CD4-positive, alpha-beta T cell treated with Interleukin-2 at 100 ng/mL for 4 hours (primary cell): ENCODE data around the gene SLC16A10.
A peak's percentile ranks its signal among the peaks of the same experiment; 100 is the strongest.
"Not testable (repeated sequence)": the region's sequence is repeated elsewhere in the genome, so short reads cannot be mapped to it uniquely, and the experiment has no call there.

ENCODE experiments used
- DNase-seq: peaks from one replicate; pipeline ENCODE4 v3.0.0-alpha.2; 2020; ENCODE audit warnings: low spot score

SLC16A10 gene

GRCh38 chr6:111087106-111087835 lies at the start of gene SLC16A10:
SLC16A10 (plus strand) TSS chr6:111087503; CDS start chr6:111087753, 250 bp downstream.
- DNase-seq = peak; percentile 73

GRCh38 chr6:111038534-111039252 lies 48.6 kb upstream of the SLC16A10 start:
- DNase-seq = no peak

GRCh38 chr6:111041917-111042316 lies 45.4 kb upstream of the SLC16A10 start:
- DNase-seq = no peak

- no peak for DNase-seq
Observed at GRCh38 chr6:111047244-111047643, 40.1 kb upstream of the SLC16A10 start.

GRCh38 chr6:111050261-111051023 lies 36.9 kb upstream of the SLC16A10 start:
- DNase-seq = no peak

- no peak for DNase-seq
Observed at GRCh38 chr6:111052171-111052570, 35.1 kb upstream of the SLC16A10 start.

GRCh38 chr6:111057074-111057752 lies 30.1 kb upstream of the SLC16A10 start:
- DNase-seq = peak; percentile 26

GRCh38 chr6:111061508-111061907 lies 25.8 kb upstream of the SLC16A10 start:
- no peak for DNase-seq

GRCh38 chr6:111061985-111062384 lies 25.3 kb upstream of the SLC16A10 start:
- DNase-seq = not testable (repeated sequence)

GRCh38 chr6:111062860-111063259 lies 24.4 kb upstream of the SLC16A10 start:
- not testable (repeated sequence) for DNase-seq

GRCh38 chr6:111068109-111068865 lies 19.0 kb upstream of the SLC16A10 start:
- no peak for DNase-seq

GRCh38 chr6:111068866-111069234 lies 18.5 kb upstream of the SLC16A10 start:
- DNase-seq = no peak

- no peak for DNase-seq
Observed at GRCh38 chr6:111069382-111070104, 17.8 kb upstream of the SLC16A10 start.

GRCh38 chr6:111070105-111071005 lies 16.9 kb upstream of the SLC16A10 start:
- no peak for DNase-seq

- no peak for DNase-seq
Observed at GRCh38 chr6:111072801-111073360, 14.4 kb upstream of the SLC16A10 start.

GRCh38 chr6:111074311-111074710 lies 13.0 kb upstream of the SLC16A10 start:
- no peak for DNase-seq

GRCh38 chr6:111076024-111076695 lies 11.1 kb upstream of the SLC16A10 start:
- DNase-seq = no peak

- no peak for DNase-seq
Observed at GRCh38 chr6:111080698-111081097, 6.6 kb upstream of the SLC16A10 start.

- no peak for DNase-seq
Observed at GRCh38 chr6:111086685-111087084, 618 bp upstream of the SLC16A10 start.
